Non-pigmented ciliary epithelial cell (primary cell): ENCODE data around the gene SYPL2.
"Not testable (repeated sequence)": the region's sequence is repeated elsewhere in the genome, so short reads cannot be mapped to it uniquely, and the experiment has no call there.

ENCODE experiments used
- DNase-seq: peaks from one replicate; pipeline ENCODE4 v3.0.0-alpha.2; 2010; ENCODE audit warnings: low read depth

Gene SYPL2

DNA sequence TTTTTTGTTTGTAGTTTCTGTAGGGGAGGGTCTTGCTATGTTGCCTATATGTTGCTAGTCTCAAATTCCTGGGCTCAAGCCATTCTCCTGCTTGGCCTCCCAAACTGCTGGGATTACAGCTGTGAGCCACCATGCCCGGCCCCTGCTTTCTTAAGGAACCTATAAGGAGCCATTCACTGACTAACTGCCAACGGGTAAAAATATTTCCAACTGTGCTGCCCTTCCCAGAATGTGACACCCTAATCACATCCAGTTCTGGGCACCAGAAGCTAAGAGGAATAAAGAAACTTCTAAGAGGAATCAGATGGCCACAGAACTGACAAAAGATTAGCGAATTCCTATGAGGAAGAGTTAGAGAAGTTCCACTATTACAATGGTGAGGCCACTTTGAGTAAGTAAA is 6.4 kb downstream of the SYPL2 start:
- no peak for DNase-seq

- not testable (repeated sequence) for DNase-seq
These were observed 7.1 kb downstream of the SYPL2 start for GRCh38 chr1:109473284-109474057.

GRCh38 chr1:109474697-109475096 is 8.4 kb downstream of the SYPL2 start:
- DNase-seq = no peak

DNA sequence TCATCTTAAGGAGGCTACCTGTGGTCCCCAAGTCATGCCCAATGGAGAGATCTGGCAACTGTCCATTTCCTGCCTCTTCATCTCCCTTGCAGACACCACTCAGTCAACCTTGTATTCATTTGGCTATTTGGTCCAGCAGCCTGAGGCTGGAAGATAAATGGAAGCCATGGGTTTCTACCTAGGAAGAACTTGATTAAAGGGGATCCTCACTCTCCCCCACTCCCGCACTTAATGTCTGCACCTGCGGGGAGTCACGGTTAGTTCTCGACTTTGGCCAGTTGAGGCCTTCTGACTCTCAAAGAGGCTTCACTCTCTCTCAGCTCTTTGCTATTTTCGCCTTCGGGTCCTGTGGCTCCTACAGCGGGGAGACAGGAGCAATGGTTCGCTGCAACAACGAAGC is 8.9 kb downstream of the SYPL2 start:
- DNase-seq = no peak

DNA sequence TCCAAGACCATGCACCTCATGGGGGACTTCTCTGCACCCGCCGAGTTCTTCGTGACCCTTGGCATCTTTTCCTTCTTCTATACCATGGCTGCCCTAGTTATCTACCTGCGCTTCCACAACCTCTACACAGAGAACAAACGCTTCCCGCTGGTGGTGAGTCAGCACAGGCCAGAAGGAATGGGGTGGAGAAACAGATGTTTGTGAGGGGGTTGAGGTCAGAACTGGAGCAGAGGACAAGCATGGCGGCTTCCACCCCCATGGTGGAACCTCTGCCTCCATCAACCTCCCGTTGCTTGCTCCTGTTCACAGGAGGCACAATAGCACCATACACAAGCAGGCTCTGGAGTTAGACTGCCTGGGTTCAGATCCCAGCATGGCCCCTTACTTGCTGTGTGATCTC is 10.5 kb downstream of the SYPL2 start:
- no peak for DNase-seq

GRCh38 chr1:109477821-109478220 is 11.5 kb downstream of the SYPL2 start:
- no peak for DNase-seq

DNA sequence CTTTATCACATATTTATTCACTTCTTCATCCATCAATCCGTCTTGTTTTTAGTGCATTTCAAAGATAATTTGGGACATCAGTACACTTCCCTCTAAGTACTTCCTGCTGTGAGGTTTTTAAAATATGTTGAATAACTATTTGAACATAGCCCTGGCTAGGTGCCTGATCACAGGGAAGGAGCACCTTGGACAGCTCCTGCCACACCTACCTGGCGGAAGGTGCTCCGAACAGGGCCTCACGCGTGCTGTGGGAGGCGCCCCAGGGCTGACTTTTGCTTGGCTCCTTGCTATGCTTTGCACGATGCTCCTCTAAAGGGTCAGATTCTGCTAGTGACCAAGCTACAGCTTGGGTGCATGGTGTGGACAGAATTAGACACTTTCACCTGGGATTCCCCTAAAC is 12.5 kb downstream of the SYPL2 start:
- no peak for DNase-seq

DNA sequence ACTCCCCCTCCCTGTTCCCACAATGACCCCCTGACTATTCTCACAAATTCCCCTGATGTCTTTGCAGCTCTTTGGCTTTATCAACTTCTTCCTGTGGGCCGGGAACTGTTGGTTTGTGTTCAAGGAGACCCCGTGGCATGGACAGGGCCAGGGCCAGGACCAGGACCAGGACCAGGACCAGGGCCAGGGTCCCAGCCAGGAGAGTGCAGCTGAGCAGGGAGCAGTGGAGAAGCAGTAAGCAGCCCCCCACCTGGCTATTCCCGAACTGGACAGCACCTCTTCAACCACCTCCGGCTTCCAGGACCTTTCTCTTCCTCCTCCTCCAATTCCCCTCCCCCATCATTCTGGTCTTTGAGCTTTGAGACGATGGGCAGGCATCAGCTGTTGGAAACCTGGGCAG is 13.0 kb downstream of the SYPL2 start:
- no peak for DNase-seq

- DNase-seq = no peak
These were observed 13.6 kb downstream of the SYPL2 start for GRCh38 chr1:109479901-109480300.

DNA sequence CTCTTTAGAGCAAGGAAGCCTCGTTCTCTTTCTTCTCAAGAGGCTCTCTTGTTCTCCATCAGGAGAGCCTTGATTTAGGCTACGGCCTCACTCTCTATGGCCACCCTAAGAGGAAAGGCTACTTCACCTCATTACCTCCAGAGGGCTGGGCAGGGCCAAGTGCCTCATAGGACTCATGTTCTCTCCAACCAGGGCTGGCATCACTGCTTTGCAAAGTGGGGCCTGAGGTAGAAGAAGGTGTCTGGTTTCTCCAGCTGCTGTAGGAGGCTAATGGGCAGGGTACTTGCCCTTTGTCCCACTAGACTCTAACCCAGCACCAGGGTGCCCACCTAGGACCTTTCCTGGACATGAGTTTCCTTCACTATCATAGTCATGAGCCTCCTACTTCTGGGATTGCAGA is 15.3 kb downstream of the SYPL2 start:
- no peak for DNase-seq

- DNase-seq = no peak
These were observed 15.9 kb downstream of the SYPL2 start for GRCh38 chr1:109482242-109482641.

DNA sequence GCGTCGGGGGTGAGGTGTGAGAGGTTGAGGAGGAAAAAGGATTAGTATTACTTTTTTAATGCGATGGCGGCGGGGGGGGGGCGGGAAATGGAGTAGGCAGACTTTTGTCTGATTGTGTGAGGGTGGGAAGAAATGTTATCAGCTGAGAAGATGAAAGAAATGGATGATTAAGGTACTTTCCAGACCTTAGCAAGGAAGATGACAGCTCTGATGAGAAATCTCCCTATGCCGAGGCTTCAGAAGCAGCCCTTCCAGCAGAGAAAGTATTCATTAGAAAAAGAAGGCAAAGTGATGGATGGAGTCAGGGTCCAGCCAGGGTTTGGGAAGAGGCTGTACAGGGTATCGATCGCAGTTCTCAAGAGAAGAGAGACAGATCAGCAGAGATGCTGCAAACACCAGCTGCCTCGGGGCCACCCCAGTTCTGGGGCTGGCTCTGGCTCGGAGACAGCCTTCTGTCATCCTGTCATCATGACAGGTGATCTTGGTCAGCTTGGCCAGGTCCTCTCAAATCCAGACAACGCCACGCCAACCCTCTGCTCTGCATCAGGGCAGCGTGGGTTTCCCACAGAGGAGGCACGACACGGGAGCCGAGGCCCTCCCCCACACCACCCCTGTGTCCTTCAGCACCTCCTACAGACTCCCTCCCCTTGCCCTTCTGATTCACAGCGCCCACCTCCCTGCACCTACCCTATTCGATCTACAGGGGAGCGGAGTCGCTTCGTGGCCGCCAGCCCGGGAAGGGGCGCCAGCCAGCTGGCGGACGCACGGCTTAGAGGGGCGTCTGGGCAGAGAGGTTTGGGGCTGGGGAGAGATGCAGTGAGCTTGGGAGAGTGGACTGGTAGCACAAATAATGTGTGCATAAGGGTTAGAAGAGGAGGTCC is 16.7 kb downstream of the SYPL2 start:
- no peak for DNase-seq

- no peak for DNase-seq
These were observed 17.5 kb downstream of the SYPL2 start, which contains the start of gene ATXN7L2 for GRCh38 chr1:109483672-109484518. ATXN7L2 (plus strand) TSS chr1:109483905; CDS start chr1:109483954, 49 bp downstream.

DNA sequence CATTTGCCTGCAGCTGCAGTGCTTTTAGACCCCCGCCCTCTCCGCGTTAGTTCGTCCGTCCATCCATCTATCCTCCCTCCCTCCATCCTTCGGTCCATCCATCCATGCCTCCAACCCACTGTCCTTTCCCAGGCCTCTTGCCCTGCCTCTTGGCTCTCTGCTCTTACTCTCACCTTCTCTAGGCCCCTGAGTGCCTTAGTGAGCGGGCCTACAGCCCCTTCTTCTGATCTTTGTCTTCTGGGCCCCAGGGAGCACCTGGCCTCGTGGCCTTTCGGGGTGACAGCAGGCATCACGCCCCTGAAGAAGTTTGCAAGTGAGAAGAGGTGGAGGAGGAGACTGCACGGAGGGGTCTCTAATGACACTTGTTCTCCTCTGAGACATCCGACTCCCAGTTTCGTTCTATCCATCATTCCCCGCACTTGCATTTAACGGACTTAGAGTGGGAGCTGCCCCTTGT is 18.2 kb downstream of the SYPL2 start:
- DNase-seq = no peak

DNA sequence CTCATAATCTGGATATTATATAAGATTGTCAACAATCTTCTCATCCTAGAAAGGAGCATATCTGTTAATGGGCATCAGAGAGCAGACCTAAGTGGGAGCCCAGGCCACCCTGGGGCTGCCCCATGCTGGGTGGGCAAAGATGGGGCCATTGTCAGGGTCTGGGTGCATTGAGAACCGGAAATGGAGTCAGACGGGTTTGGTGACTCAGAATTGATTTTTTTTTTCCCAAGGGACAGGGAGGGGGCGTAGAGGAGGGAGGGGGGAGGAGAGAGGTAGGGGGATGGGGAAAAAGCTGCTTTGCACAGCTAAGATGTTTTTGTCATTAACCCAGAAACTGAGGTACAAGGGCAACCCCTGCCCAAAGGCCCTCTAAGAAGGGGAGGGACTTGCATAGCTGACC is 18.7 kb downstream of the SYPL2 start:
- DNase-seq = no peak

DNA sequence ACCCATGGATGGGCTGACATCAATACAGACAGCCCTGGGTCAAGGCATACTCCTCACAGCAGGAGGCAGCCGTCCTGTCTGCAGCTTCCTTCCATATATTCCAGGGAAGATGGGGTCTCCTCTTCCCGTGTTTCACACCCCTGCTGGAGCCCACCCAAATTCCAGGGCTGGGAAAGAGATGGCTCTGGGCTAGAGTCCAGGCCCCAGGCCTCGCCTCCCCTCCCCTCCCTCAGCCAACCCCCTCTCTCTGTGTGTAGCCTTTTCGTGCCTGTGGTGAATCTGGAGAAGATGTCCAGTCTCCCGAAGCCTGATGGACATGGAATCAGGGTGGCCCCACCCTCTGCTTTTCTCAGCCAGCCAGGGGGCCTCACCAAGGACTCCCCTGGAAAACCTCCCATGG is 20.9 kb downstream of the SYPL2 start:
- DNase-seq = no peak

DNA sequence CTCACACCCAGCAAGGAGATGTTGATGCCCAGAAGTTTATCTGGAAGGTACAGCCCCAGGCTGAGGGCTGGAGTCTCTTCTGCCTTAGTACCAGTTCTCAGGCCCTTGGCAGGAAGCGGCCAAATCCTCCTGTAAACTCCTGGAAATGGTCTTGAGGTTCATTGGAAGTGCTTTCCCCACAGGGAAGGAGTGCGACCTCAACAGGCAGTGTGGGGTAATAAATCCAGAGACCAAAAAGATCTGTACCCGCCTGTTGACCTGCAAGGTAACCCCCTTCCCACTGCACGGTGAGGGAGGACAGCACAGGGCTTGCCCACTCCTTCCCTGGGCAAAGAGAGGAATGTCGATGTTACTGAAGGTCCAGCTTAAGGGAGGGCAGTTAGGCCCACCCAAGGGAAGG is 21.9 kb downstream of the SYPL2 start:
- DNase-seq = no peak

DNA sequence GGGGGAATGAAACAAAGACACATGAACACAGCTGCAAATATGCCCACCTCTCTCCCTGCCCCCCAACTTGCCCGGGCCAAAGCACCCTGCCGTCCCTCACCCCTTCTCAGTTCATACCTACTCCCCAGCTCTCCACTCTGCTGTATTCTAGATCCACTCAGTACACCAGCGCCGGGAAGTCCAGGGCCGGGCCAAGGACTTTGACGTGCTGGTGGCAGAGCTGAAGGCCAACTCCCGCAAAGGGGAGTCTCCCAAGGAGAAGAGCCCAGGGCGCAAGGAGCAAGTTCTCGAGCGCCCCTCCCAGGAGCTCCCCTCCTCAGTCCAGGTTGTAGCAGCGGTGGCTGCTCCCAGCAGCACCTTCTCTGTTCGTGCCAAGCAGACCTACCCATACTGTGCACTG is 22.4 kb downstream of the SYPL2 start:
- DNase-seq = no peak

- no peak for DNase-seq
These were observed 23.9 kb downstream of the SYPL2 start for GRCh38 chr1:109490029-109490933.

DNA sequence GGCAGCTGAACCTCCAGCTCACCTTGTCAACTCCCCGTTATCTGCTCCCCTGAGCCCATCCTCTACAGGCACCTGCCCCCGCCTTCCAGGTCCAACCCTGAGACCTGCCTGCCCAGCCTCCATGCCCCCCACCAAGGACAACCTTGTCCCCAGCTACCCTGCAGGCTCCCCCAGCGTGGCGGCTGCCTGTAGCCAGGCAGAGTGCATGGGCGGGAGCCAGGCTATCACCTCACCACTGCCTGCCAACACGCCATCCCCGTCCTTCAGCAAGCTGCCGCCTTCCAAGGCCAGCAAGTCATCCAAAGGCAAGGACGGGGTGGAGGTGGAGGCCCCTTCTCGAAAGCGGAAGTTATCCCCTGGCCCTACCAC is 24.6 kb downstream of the SYPL2 start:
- DNase-seq = no peak

GRCh38 chr1:109491372-109491771 is 25.0 kb downstream of the SYPL2 start:
- DNase-seq = no peak
